D721Med (cell line): ENCODE results near the gene NPAS3.
A peak's percentile ranks its signal among the peaks of the same experiment; 100 is the strongest.

Experiments
- DNase-seq: peaks from one replicate; pipeline ENCODE4 v3.0.0; 2011; ENCODE audit warnings: low spot score; ENCODE audit not compliant: insufficient read length
- FAIRE-seq: peaks from 2 replicates; lab custom pipeline; 2011; peaks lifted over from hg19 to GRCh38; lab: Jason Lieb, UNC
- TF ChIP-seq, protein P1 (sequence below): IDR thresholded peaks from 2 replicates; pipeline ENCODE4 v1.5.1; 2012; ENCODE audit warnings: mild to moderate bottlenecking, control low read depth; ENCODE audit not compliant: insufficient read depth; ENCODE audit errors: missing control alignments

NPAS3 gene

DNA sequence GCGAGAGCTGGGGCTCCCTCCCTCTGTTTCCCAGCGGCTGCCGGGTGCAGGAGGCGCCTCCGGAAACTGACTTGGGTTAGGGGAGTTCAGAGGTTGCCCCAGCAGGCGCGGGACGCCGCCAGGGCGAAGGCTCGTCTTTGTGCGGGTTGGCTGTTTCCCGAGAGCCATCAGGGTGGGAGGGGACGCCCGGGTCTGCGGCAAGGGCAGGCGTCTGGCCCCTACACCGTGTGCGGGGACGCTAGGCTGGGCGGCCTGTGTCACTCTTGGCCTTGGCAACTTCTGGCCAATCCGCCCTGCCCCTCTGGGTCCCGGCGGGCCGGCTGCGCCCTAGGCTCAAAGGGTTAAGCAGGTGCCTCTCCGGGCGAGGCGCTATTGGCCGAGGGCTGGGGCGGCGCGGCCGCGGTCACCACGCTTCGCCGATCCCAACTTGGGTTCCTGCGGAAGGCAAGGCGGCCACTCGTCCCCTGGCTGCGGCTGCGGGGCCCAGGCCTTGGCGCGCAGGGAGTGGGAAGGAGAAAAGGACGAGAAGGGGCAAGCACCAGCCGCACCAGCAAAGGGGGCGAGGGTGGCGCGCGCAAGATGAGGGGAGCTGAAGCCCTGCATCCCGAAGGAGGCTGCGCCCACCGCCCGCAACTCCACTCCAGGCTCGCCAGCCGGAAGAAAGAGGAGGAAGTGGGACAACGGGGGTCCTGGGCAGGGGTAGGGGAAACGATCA, 5.6 kb upstream of the NPAS3 start:
- no peak for FAIRE-seq
- no peak for DNase-seq
- TF ChIP-seq, protein P1, sequence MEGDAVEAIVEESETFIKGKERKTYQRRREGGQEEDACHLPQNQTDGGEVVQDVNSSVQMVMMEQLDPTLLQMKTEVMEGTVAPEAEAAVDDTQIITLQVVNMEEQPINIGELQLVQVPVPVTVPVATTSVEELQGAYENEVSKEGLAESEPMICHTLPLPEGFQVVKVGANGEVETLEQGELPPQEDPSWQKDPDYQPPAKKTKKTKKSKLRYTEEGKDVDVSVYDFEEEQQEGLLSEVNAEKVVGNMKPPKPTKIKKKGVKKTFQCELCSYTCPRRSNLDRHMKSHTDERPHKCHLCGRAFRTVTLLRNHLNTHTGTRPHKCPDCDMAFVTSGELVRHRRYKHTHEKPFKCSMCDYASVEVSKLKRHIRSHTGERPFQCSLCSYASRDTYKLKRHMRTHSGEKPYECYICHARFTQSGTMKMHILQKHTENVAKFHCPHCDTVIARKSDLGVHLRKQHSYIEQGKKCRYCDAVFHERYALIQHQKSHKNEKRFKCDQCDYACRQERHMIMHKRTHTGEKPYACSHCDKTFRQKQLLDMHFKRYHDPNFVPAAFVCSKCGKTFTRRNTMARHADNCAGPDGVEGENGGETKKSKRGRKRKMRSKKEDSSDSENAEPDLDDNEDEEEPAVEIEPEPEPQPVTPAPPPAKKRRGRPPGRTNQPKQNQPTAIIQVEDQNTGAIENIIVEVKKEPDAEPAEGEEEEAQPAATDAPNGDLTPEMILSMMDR: no peak

DNA sequence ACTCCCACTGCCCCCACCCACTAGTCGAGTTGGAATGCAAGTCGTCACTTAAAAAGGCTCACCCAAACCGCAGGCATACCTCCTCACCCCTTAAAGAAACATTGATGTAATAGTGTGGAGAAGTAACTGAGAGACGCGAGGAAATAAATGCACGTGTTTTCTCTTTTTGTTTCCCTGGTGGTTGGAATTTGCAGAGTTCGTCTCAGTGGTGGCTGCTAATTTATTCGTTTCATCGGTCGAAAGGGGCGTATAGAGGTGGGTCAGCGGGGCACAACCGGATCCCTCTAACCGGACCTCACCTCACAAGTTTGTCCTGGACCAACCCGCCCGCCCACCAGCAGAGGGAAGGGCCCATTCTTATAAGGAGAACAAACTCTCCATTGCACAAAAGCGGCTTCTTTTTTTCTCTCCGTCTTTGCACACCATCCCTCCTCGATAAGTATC, 5.0 kb upstream of the NPAS3 start:
- no peak for FAIRE-seq
- DNase-seq: no peak
- TF ChIP-seq, protein P1: no peak

DNA sequence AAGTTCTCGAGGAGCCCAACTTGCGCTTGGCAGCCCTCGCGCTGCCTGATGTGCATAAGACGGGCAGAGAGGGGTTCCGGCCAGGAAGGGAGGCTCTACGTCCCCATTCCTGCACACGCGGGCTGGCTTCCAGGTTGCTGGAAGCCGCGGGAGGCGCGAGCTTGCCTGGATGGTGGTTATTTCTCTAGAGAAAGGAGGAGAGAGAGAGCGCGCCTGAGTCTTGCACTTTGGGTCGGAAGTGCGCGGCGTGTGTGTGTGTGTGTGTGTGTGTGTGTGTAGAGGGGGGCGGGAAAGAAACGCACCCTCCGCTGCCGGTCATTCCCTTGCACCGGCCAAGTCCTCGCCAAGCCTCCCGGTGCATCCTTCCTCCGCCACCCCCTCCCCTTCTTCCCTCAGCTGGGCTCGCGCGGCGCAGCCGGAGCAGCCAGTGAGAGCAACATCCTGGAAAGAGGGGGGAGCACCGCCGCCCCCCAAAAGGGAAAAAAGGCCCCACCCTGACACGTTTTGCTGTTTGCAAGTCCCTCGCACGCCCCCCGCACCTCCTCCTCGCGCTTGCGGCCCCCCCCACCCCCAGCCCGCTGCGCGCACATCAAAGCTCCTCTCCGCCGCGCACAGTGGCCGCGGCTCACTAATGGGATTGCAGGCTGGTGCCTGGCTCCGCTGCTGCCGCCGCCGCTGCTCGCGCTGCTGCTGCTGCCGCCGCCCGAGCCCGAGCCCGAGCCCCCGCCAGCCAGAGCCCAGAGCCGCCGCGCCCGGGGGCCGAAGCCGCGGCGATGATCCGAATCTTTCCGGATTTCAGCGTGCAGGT, 4.4 kb upstream of the NPAS3 start:
- DNase-seq (peak; percentile 64), FAIRE-seq (no peak)
- TF ChIP-seq, protein P1: no peak

DNA sequence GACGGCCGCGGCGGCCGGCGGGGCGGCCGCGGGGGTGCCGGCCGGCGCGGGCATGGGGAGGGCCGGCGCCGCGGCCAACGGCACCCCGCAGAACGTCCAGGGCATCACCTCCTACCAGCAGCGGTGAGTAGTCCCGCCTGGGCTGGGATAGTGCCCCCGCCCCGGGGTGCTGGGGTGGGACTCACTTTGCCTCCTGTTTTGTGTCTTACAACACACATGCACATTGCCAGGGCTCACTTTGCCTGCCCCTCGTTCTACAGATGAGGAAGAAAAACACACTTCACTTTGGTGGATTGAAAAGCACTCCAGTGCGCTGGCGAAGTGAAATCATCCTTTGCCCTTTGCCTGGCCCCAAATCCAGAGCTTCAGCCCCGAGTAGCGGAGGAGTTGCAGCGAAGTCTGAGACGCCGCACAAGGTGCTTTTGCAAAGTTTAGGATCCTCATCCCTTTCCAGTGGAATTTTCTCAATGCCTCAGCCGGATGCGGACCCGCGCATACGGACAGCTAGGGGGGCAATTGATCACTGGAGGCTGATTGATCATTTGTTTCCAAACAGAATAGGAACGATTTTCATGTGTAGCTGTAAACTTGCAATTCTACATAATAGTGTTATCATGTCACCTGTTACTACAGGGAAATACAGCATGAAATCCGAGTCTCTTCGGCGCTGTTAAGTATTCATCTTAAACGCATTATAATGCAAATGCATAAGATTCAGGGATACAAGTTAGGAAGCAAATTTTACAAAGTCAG, 3.6 kb upstream of the NPAS3 start:
- DNase-seq: no peak
- FAIRE-seq: no peak
- TF ChIP-seq, protein P1: no peak

DNA sequence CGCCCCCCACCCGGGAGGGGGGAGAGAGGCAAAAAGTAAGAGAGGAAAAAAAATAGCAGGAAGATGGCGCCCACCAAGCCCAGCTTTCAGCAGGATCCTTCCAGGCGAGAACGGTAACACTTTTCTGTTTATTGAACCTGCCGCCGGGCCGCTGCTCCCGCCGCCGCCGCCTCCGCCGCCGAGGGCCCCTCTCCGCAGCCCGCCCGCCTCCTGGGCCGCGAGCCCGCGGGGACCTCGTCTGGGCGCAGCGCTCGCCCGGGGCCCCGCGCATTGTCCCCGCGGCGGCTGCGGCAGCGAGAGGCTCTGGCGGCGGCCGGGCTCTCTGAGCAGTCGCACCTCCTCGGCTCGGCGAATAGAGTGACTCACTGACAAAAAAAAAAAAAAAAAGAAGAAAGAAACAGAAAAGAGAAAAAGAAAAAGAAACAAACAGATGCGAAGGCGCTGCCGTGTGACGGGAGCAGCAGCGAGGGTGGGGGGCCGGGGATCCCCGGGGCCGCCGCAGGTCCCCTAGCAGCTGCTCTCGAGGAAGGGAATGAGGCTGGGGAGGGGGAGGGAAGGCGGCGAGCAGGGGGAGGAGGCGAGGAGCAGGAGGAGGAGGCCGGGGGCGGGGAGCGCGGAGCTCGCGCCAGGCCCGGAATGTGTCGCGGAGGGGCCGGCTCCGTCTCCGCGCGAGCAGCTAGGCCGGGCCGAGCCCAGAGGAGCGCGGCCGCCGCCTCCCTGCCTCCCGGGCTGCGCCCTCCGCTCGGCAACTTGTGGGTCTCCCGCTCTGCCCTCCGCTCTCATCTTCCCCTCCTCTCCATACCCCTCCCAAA, 781 bp downstream of the NPAS3 start:
- TF ChIP-seq, protein P1: no peak
- DNase-seq (no peak), FAIRE-seq (no peak)

DNA sequence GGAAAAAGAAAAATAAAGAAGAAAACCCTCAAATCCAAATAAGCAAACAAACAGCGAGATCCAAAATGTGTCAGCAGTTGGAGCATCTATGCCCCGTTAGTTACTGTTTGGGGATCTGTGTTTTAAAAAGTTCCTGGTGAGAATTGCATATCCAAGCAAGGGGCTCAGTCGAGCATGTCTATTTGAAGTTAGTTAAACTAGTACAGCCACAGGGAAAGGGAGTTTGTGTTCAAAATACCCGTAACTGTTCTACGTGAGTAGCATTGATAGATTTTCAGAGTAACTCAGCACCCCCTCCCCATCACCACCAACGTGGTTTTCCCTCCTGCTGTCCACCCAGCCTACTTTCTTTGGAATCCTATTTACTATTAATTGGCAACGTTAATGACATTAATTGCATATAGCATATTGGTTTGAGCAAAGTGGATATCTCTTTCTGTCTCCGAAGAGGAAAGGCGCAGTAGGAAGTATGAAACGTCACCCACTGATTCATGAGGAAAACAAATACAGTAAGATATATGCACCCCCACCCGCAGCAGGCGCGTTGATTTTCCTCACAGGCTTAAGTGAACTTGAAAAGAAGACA, 1.5 kb downstream of the NPAS3 start:
- DNase-seq (no peak), FAIRE-seq (no peak)
- TF ChIP-seq, protein P1: no peak
